SK-N-MC (cell line): ENCODE results near the gene LRRFIP1.

Experiments
- DNase-seq: peaks from one replicate; pipeline ENCODE4 v3.0.0-alpha.2; 2011; ENCODE audit warnings: low read depth, low spot score
- H3K27ac ChIP-seq: fragments of 200-600 bp; sonication (generic); 2 replicates; pipeline ENCODE4 v1.5.1; 2016; ENCODE audit warnings: mixed run types
- H3K36me3 ChIP-seq: fragments of 200-600 bp; sonication (generic); 2 replicates; pipeline ENCODE4 v1.6.1; 2017; ENCODE audit warnings: antibody characterized with exemption, low read length, mixed read lengths; ENCODE audit not compliant: insufficient read depth
- H3K4me3 ChIP-seq: fragments of 200-600 bp; sonication (generic); 2 replicates; pipeline ENCODE4 v1.5.1; 2016
- H3K9ac ChIP-seq: fragments of 200-600 bp; sonication (generic); 2 replicates; pipeline ENCODE4 v1.8.0; 2017; ENCODE audit warnings: mixed run types, mixed read lengths; ENCODE audit not compliant: insufficient read length
- H3K9me3 ChIP-seq: fragments of 200-600 bp; sonication (generic); 2 replicates; pipeline ENCODE4 v1.6.1; 2017; ENCODE audit warnings: low read depth, mild to moderate bottlenecking, antibody characterized with exemption, low read length, moderate library complexity, mixed read lengths
- EZH2 ChIP-seq: fragments of 200-600 bp; sonication (generic); IDR thresholded peaks from one replicate; pipeline ENCODE4 v1.6.1; 2017; ENCODE audit warnings: antibody characterized with exemption
- FOXP2 ChIP-seq: optimal IDR thresholded peaks from 2 replicates; pipeline ENCODE3; 2011; ENCODE audit warnings: mild to moderate bottlenecking, moderate library complexity; ENCODE audit not compliant: insufficient read depth; ENCODE audit errors: extremely low read length, control extremely low read depth
- POLR2AphosphoS5 ChIP-seq: IDR thresholded peaks from 2 replicates; pipeline ENCODE4 v1.6.1; 2012; ENCODE audit warnings: mild to moderate bottlenecking, low read depth, low read length, borderline replicate concordance

The LRRFIP1 gene

DNA sequence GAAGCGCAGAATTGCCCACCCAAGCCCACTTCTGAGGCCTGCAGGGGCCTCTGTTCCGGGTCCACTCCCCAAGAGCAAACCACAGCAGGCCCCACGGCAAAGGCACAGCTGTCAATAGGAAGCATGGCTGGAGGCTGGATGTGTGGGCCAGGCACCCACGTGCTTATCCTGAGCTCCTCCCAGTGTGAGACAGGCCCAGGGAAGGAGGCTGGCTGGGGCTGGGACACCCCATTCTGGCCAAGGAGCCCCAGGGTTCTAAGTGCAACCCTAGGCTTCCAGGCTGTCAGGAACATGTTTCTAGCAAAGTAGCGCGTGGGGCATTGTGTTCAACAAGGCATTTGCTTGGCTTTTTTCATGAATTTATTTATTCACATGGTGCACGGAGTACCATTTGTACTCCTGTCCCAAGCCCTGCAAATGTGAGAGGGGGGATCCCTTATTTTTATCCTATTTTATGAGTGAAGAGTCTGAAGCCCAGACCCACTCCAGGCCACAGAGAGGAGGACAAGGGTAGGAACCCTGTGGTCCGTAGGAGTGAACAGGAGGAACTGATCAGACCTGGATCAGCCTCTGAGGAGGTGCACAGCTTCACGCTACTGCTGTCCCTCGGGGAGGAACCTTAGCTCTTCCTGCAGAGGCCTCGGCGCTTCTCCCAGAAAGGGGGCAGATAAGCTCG lies 30.7 kb upstream of the LRRFIP1 start:
- H3K9ac ChIP-seq, result no peak overlapping the region
- TF ChIP-seq EZH2, result no peak
- no peaks in the 10 kb centered on the region for H3K9me3 ChIP-seq
- no peak for DNase-seq
- H3K27ac ChIP-seq, result no peak overlapping the region
- H3K4me3 ChIP-seq, result no peak overlapping the region
- no peaks in the 10 kb centered on the region for H3K36me3 ChIP-seq

- Histone ChIP-seq H3K4me3 (no peak overlapping the region), H3K9me3 (no peaks in the 10 kb centered on the region), H3K9ac (no peak overlapping the region), H3K27ac (no peak overlapping the region), H3K36me3 (no peaks in the 10 kb centered on the region)
- TF ChIP-seq FOXP2 (no peak), POLR2AphosphoS5 (no peak), EZH2 (no peak)
- no peak for DNase-seq
Observed at GRCh38 chr2:237597196-237598145, 29.9 kb upstream of the LRRFIP1 start.

DNA sequence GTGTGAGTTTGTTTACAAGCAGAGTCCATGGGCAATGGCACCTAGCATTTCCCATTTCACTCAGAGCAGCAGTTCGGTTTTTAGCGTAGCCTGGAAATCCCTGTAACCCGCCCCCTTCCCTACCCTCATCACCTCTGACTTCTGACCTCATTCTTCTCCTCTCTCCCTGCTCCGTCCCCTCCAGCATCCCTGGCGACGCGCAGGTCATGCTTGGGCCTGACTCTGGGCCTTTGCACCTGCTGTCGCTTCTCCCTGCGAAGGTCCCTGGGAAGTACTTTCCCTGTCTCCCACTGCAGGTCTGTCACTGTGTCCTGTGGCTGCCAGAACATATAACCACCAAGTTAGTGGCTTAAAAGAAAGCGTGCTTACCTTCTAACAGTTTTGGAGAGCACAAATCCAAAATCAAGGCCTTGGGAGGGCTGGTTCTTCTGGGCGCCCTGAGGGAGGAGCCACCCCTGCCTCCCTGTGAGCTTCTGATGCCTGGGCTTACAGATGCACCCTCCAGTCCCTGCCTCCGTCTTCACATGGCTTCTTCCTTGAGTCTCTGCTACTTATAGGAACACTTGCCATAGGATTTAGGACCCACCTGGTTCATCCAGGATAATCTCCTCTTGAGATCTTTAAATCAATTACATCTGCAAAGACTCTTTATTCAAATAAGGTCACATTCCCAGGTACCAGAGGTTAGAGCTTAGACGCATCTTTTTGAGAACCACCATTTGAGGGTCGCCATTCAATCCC lies 28.7 kb upstream of the LRRFIP1 start:
- DNase-seq, result no peak
- no peak overlapping the region for H3K9ac ChIP-seq
- TF ChIP-seq POLR2AphosphoS5, result no peak
- no peak for TF ChIP-seq FOXP2
- TF ChIP-seq EZH2, result no peak
- H3K4me3 ChIP-seq, result no peak overlapping the region
- no peaks in the 10 kb centered on the region for H3K36me3 ChIP-seq
- H3K27ac ChIP-seq, result no peak overlapping the region
- H3K9me3 ChIP-seq, result no peaks in the 10 kb centered on the region

- no peaks in the 10 kb centered on the region for H3K36me3 ChIP-seq
- peak overlapping the region; percentile 45 for H3K9ac ChIP-seq
Observed at GRCh38 chr2:237599465-237600110, 27.8 kb upstream of the LRRFIP1 start.

GRCh38 chr2:237600205-237600846 lies 27.1 kb upstream of the LRRFIP1 start:
- H3K36me3 ChIP-seq, result no peaks in the 10 kb centered on the region
- H3K4me3 ChIP-seq, result peak overlapping the region; percentile 61
- no peak for DNase-seq
- no peak for TF ChIP-seq POLR2AphosphoS5
- no peak for TF ChIP-seq EZH2
- no peak for TF ChIP-seq FOXP2
- H3K27ac ChIP-seq, result no peak overlapping the region
- H3K9ac ChIP-seq, result peak overlapping the region; percentile 45
- no peaks in the 10 kb centered on the region for H3K9me3 ChIP-seq

More at GRCh38 chr2:237599465-237600110, 27.8 kb upstream of the LRRFIP1 start:
- no peaks in the 10 kb centered on the region for H3K9me3 ChIP-seq
- no peak for TF ChIP-seq FOXP2
- TF ChIP-seq EZH2, result no peak
- TF ChIP-seq POLR2AphosphoS5, result no peak
- peak overlapping the region; percentile 61 for H3K4me3 ChIP-seq
- DNase-seq, result no peak
- no peak overlapping the region for H3K27ac ChIP-seq

DNA sequence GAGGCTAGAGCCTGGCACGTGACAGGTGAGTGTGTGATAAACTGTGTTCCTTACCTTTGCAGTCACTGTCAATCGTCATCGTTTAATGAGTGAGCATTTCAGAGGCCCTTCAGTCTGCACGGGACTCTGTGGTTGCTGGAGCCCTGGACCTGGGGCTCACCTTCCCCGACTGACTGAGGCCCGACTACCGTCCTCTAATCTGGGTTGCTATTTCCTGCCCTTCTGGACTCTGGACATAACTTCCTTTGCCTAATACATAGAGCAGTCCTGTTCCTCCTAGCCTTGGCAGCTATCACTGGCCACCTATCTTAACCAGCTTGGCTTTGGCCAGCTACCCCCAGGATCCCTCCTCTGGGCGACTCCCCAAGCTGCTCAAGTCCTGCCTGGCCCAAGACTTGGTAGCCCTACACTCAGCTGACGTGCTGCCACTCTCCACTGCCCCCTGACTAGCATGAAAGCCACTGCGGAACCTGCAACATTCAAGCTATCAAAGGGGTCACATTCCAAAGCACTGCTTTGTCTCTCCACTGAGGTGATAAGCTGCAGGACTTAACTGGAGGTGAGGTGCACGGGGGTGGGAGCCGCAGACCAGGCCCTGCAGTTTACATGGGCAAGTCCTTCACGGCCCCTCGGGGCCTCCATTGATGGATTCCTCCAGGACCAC lies 25.8 kb upstream of the LRRFIP1 start:
- DNase-seq, result no peak
- H3K9ac ChIP-seq, result no peak overlapping the region
- H3K4me3 ChIP-seq, result no peak overlapping the region
- no peaks in the 10 kb centered on the region for H3K36me3 ChIP-seq
- no peak overlapping the region for H3K27ac ChIP-seq
- no peak for TF ChIP-seq EZH2
- TF ChIP-seq POLR2AphosphoS5, result no peak
- TF ChIP-seq FOXP2, result no peak
- no peaks in the 10 kb centered on the region for H3K9me3 ChIP-seq

DNA sequence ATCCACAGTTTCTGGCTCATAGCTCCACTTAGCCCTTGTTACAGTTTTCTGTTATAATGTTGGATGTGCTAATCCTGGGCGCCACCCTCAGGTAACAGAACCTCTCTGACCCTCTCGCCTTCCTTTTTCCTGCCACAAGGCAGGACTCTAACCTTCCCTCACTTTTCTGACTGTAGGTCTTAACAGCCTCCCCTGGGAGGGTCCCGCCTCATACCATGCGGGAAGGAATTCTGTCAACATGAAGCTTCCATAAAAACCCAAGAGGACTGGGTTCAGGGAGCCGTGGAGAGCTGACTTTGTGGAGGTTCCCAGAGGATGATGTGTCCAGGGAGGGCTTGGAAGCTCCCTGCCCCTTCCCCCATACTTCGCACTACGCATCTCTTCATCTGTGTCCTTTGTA lies 25.0 kb upstream of the LRRFIP1 start:
- no peak overlapping the region for H3K4me3 ChIP-seq
- H3K9me3 ChIP-seq, result no peaks in the 10 kb centered on the region
- no peak for TF ChIP-seq FOXP2
- TF ChIP-seq POLR2AphosphoS5, result no peak
- TF ChIP-seq EZH2, result no peak
- no peak overlapping the region for H3K27ac ChIP-seq
- DNase-seq, result no peak
- H3K9ac ChIP-seq, result no peak overlapping the region
- no peaks in the 10 kb centered on the region for H3K36me3 ChIP-seq
